ENCODE measurements around the gene HEG1.

HEG1 gene

GRCh38 chr3:124999317-124999716, 56.5 kb downstream of the HEG1 start:
- no peak overlapping the region for H3K4me3 ChIP-seq (ENCODE audit: low read length)
- no peak for TF ChIP-seq CTCF (conservative IDR thresholded peaks at IDR 0.05; ENCODE audit: low read length)
- DNase-seq (ENCODE audit: low read depth), result no peak

- TF ChIP-seq CTCF (conservative IDR thresholded peaks at IDR 0.05; ENCODE audit: low read length), result no peak
Measured at GRCh38 chr3:124998247-124998630, 57.6 kb downstream of the HEG1 start.

GRCh38 chr3:124997303-124998246, 58.2 kb downstream of the HEG1 start:
- H3K4me3 ChIP-seq (ENCODE audit: low read length), result no peak overlapping the region
- DNase-seq (ENCODE audit: low read depth), result no peak
- no peak for TF ChIP-seq CTCF (conservative IDR thresholded peaks at IDR 0.05; ENCODE audit: low read length)

More at GRCh38 chr3:124998247-124998630, 57.6 kb downstream of the HEG1 start:
- no peak for DNase-seq (ENCODE audit: low read depth)
- H3K4me3 ChIP-seq (ENCODE audit: low read length), result no peak overlapping the region

- H3K4me3 ChIP-seq (ENCODE audit: low read length), result no peak overlapping the region
- peak; percentile 69 for TF ChIP-seq CTCF (conservative IDR thresholded peaks at IDR 0.05; ENCODE audit: low read length)
- peak; percentile 45 for DNase-seq (ENCODE audit: low read depth)
Measured at GRCh38 chr3:124995460-124995994, 60.3 kb downstream of the HEG1 start.

GRCh38 chr3:124993466-124993865, 62.3 kb downstream of the HEG1 start:
- no peak for TF ChIP-seq CTCF (conservative IDR thresholded peaks at IDR 0.05; ENCODE audit: low read length)
- H3K4me3 ChIP-seq (ENCODE audit: low read length), result no peak overlapping the region
- DNase-seq (ENCODE audit: low read depth), result peak; percentile 83

- no peak for TF ChIP-seq CTCF (conservative IDR thresholded peaks at IDR 0.05; ENCODE audit: low read length)
- no peak overlapping the region for H3K4me3 ChIP-seq (ENCODE audit: low read length)
- DNase-seq (ENCODE audit: low read depth), result no peak
Measured at GRCh38 chr3:124992041-124992440, 63.8 kb downstream of the HEG1 start.
